ENCODE measurements around the gene PRM2.

PRM2 gene

GRCh38 chr16:11283820-11284248 is 7.6 kb upstream of the PRM2 start:
- no peak for DNase-seq

GRCh38 chr16:11280616-11281522 is 4.6 kb upstream of the PRM2 start, which contains the start of gene PRM1:
TSS of gene PRM1 (minus strand) at chr16:11281330. CDS start at chr16:11281238, 92 bp downstream.
- DNase-seq = no peak

GRCh38 chr16:11278681-11279628 is 2.7 kb upstream of the PRM2 start:
- DNase-seq = no peak

GRCh38 chr16:11277607-11278337 is 1.5 kb upstream of the PRM2 start:
- DNase-seq = no peak

- DNase-seq = no peak
Measured at GRCh38 chr16:11276896-11277593, 765 bp upstream of the PRM2 start.

- DNase-seq = no peak
Measured at GRCh38 chr16:11274964-11275363, 1.3 kb downstream of the PRM2 start.

- no peak for DNase-seq
Measured at GRCh38 chr16:11273721-11274324, 2.5 kb downstream of the PRM2 start.

GRCh38 chr16:11272921-11273720 is 3.2 kb downstream of the PRM2 start, which contains the start of gene PRM3:
TSS of gene PRM3 (minus strand) at chr16:11273629. CDS start at chr16:11273595, 34 bp downstream.
- DNase-seq = no peak

- DNase-seq = no peak
Measured at GRCh38 chr16:11272484-11272883, 3.8 kb downstream of the PRM2 start.

GRCh38 chr16:11271610-11272009 is 4.7 kb downstream of the PRM2 start:
- DNase-seq = no peak

- no peak for DNase-seq
Measured at GRCh38 chr16:11270602-11271162, 5.6 kb downstream of the PRM2 start.

- no peak for DNase-seq
Measured at GRCh38 chr16:11268921-11269375, 7.3 kb downstream of the PRM2 start, which contains the start of gene TNP2. TSS of gene TNP2 (minus strand) at chr16:11269325. CDS start at chr16:11269262, 63 bp downstream.

GRCh38 chr16:11265124-11265523 is 11.2 kb downstream of the PRM2 start:
- DNase-seq = no peak

- no peak for DNase-seq
Measured at GRCh38 chr16:11264155-11264832, 12.0 kb downstream of the PRM2 start.

- DNase-seq = peak; percentile 64 to 70
Measured at GRCh38 chr16:11263737-11264136, 12.5 kb downstream of the PRM2 start.

GRCh38 chr16:11262915-11263314 is 13.4 kb downstream of the PRM2 start:
- no peak for DNase-seq

GRCh38 chr16:11260596-11260966 is 15.7 kb downstream of the PRM2 start:
- no peak for DNase-seq

GRCh38 chr16:11259655-11260595 is 16.4 kb downstream of the PRM2 start:
- DNase-seq = no peak
